Central memory CD8-positive, alpha-beta T cell (primary cell): ENCODE results near the gene TUBGCP4.

Source experiments
- ATAC-seq: fragments of 150-1000 bp; cut with Tn5 transposase; replicated peaks from 2 replicates; pipeline ENCODE4 v1.10.0; 2022; ENCODE audit warnings: mild to moderate bottlenecking, moderate FRiP score, moderate number of reproducible peaks; ENCODE audit not compliant: poor library complexity, severe bottlenecking; ENCODE audit errors: extremely low read depth
- DNase-seq, 2 donors: peaks; one replicate each; pipeline ENCODE4 v3.0.0; 2021; ENCODE audit warnings: low spot score in 2 of 2
- H3K27ac Mint-ChIP-seq: one replicate; pipeline ENCODE4 v1.8.0; 2022; ENCODE audit warnings: low read depth, mild to moderate bottlenecking, moderate library complexity, mixed read lengths
- H3K27me3 Mint-ChIP-seq: one replicate; pipeline ENCODE4 v1.8.0; 2022; ENCODE audit warnings: mixed read lengths
- H3K36me3 Mint-ChIP-seq: one replicate; pipeline ENCODE4 v1.8.0; 2022; ENCODE audit warnings: mild to moderate bottlenecking, moderate library complexity, mixed read lengths; ENCODE audit not compliant: insufficient read depth
- H3K4me1 Mint-ChIP-seq: one replicate; pipeline ENCODE4 v1.8.0; 2022; ENCODE audit warnings: mixed read lengths
- H3K4me3 Mint-ChIP-seq: one replicate; pipeline ENCODE4 v1.8.0; 2022; ENCODE audit warnings: mild to moderate bottlenecking, moderate library complexity, mixed read lengths
- H3K9me3 Mint-ChIP-seq: one replicate; pipeline ENCODE4 v1.8.0; 2022; ENCODE audit warnings: mixed read lengths

Gene TUBGCP4

GRCh38 chr15:43441316-43441715, 70.4 kb downstream of the TUBGCP4 start:
- Mint-ChIP-seq H3K36me3 (peaks cover 21% of the 10 kb centered on the region), H3K9me3 (no peaks in the 10 kb centered on the region), H3K4me1 (no peaks in the 10 kb centered on the region), H3K27ac (no peak overlapping the region), H3K4me3 (no peak overlapping the region), H3K27me3 (no peaks in the 10 kb centered on the region)
- ATAC-seq (no peak), DNase-seq (no peak)

GRCh38 chr15:43446344-43446743, 75.4 kb downstream of the TUBGCP4 start:
- H3K27ac Mint-ChIP-seq: no peak overlapping the region
- no peaks in the 10 kb centered on the region for H3K9me3 Mint-ChIP-seq
- no peaks in the 10 kb centered on the region for H3K4me1 Mint-ChIP-seq
- no peak overlapping the region for H3K4me3 Mint-ChIP-seq
- no peak for DNase-seq
- H3K36me3 Mint-ChIP-seq: peaks cover 13% of the 10 kb centered on the region
- H3K27me3 Mint-ChIP-seq: no peaks in the 10 kb centered on the region
- ATAC-seq: no peak

- Mint-ChIP-seq H3K36me3 (peaks cover 14% of the 10 kb centered on the region), H3K4me1 (no peaks in the 10 kb centered on the region), H3K4me3 (no peak overlapping the region), H3K27ac (no peak overlapping the region), H3K9me3 (no peaks in the 10 kb centered on the region), H3K27me3 (no peaks in the 10 kb centered on the region)
- DNase-seq (no peak), ATAC-seq (no peak)
Measured at GRCh38 chr15:43449981-43450380, 79.1 kb downstream of the TUBGCP4 start.
